Fibroblast of lung (primary cell): ENCODE measurements around the gene ATP2B2.

Source experiments
- EZH2 ChIP-seq: IDR thresholded peaks from 2 replicates; pipeline ENCODE4 v1.5.1; 2012; ENCODE audit warnings: low read length, control low read depth, mild to moderate bottlenecking; ENCODE audit errors: missing control alignments
- TF ChIP-seq, protein P1 (sequence below), 2 donors: IDR thresholded peaks in 1 of 2; conservative IDR thresholded peaks in 1 of 2; 1 replicate in 1 of 2; 2 replicates in 1 of 2; pipeline ENCODE4 v1.5.1; 2011 to 2012; ENCODE audit warnings: low read length in 2 of 2, control low read depth in 1 of 2, inconsistent platforms in 1 of 2, low read depth in 1 of 2, mild to moderate bottlenecking in 1 of 2

DNA sequence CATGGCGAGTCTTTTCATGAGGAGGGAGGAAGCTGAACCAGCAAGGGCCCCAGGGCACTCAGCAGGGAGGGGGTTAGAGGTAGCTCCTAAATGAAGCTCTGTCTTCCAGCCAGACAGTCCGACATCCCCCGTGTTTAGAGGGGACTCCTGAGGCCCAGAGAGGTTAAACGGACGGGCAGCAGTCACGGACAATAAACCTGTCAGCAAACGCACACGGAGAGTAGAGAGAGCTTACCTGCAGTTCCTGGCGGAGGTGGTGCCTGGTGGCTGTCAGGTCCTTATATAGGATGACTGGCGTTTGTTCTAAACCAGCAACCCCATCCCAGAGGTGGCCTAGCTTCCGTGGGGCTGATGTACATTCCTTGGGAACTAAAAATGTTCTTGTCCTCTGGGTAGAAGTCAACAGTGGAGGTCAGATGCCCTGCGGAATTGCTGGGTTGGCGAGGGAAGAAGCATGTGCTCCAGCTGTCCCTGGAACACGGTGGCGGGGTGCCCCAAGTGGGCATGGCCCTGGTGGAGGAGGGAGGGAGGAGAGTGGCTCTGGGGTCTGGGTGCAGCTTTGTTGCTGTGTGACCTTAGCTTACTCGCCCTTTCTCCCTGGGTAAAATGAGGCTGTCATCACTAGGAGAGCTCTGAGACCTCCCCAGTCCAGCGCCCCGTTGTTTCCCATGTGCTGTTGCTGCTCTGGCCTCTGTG, 214.8 kb downstream of the ATP2B2 start:
- no peak for TF ChIP-seq EZH2
- TF ChIP-seq, protein P1, sequence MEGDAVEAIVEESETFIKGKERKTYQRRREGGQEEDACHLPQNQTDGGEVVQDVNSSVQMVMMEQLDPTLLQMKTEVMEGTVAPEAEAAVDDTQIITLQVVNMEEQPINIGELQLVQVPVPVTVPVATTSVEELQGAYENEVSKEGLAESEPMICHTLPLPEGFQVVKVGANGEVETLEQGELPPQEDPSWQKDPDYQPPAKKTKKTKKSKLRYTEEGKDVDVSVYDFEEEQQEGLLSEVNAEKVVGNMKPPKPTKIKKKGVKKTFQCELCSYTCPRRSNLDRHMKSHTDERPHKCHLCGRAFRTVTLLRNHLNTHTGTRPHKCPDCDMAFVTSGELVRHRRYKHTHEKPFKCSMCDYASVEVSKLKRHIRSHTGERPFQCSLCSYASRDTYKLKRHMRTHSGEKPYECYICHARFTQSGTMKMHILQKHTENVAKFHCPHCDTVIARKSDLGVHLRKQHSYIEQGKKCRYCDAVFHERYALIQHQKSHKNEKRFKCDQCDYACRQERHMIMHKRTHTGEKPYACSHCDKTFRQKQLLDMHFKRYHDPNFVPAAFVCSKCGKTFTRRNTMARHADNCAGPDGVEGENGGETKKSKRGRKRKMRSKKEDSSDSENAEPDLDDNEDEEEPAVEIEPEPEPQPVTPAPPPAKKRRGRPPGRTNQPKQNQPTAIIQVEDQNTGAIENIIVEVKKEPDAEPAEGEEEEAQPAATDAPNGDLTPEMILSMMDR (conservative IDR thresholded peaks at IDR 0.05 in 1 of 2, IDR thresholded peaks at IDR 0.05 in 1 of 2; ENCODE audit: low read depth in 1 of 2, low read length in 2 of 2): no peak
